MCF 10A (cell line): ENCODE data around the gene PET100. TPM values are rescaled to one million over a fixed set of nuclear protein-coding genes. Genes with fewer than 3 reads are reported as not detected.
A peak's percentile ranks its signal among the peaks of the same experiment; 100 is the strongest.

Experiments
- BruUV-seq: library from RNA; stranded (reverse); fragments of 400-500 nt; replicated peaks from 2 replicates; lab custom pipeline; 2021; lab: Mats Ljungman, UMichigan
- CTCF ChIA-PET: fragments of 300-600 bp; sonication (Branson Sonifier 250); formaldehyde crosslinking; extraction: SDS; loops from one replicate; lab custom pipeline; 2021; ENCODE audit warnings: antibody characterized with exemption, inconsistent platforms; lab: Yijun Ruan, JAX
- POLR2A ChIA-PET: fragments of 300-600, 350-650 bp; sonication (Branson Sonifier 250); formaldehyde crosslinking; extraction: SDS; loops from one replicate; lab custom pipeline; 2020; ENCODE audit warnings: antibody characterized with exemption, inconsistent platforms; lab: Yijun Ruan, JAX
- DNase-seq: peaks from one replicate; pipeline ENCODE4 v3.0.0-alpha.2; 2018; ENCODE audit not compliant: unreplicated experiment
- H3K27ac Mint-ChIP-seq: one replicate; pipeline ENCODE4 v1.8.0; 2022; ENCODE audit warnings: mild to moderate bottlenecking, low read depth, mixed read lengths; ENCODE audit not compliant: unreplicated experiment
- H3K27me3 Mint-ChIP-seq: one replicate; pipeline ENCODE4 v1.8.0; 2022; ENCODE audit warnings: mixed read lengths; ENCODE audit not compliant: insufficient read depth, unreplicated experiment
- H3K36me3 Mint-ChIP-seq: one replicate; pipeline ENCODE4 v1.8.0; 2022; ENCODE audit warnings: mild to moderate bottlenecking, moderate library complexity, mixed read lengths; ENCODE audit not compliant: insufficient read depth, unreplicated experiment
- H3K4me1 Mint-ChIP-seq: one replicate; pipeline ENCODE4 v1.8.0; 2022; ENCODE audit warnings: mixed read lengths; ENCODE audit not compliant: insufficient read depth, unreplicated experiment
- H3K4me3 Mint-ChIP-seq: one replicate; pipeline ENCODE4 v1.8.0; 2022; ENCODE audit warnings: mild to moderate bottlenecking, moderate library complexity, mixed read lengths; ENCODE audit not compliant: unreplicated experiment
- H3K9me3 Mint-ChIP-seq: one replicate; pipeline ENCODE4 v1.8.0; 2022; ENCODE audit warnings: mixed read lengths; ENCODE audit not compliant: unreplicated experiment
- intact Hi-C: fragments of 100-400 bp; cut with micrococcal nuclease; formaldehyde crosslinking; loops from 2 replicates; pipeline ENCODE4 v1.14.1; 2022
- total RNA-seq: library from RNA; stranded (reverse); gene quantifications from 2 replicates; pipeline ENCODE4 v1.2.3, GENCODE V29; 2022
- TF ChIP-seq, protein P1 (sequence below): fragments of 200-600 bp; IDR thresholded peaks from one replicate; pipeline ENCODE4 v1.8.0; 2022; ENCODE audit warnings: antibody characterized with exemption, mild to moderate bottlenecking; ENCODE audit not compliant: unreplicated experiment

Gene PET100
- total RNA-seq, 1 experiment from 2014 or later: 53.9 TPM

GRCh38 chr19:7647156-7647555 lies 17.6 kb downstream of the PET100 start:
- TF ChIP-seq, protein P1, sequence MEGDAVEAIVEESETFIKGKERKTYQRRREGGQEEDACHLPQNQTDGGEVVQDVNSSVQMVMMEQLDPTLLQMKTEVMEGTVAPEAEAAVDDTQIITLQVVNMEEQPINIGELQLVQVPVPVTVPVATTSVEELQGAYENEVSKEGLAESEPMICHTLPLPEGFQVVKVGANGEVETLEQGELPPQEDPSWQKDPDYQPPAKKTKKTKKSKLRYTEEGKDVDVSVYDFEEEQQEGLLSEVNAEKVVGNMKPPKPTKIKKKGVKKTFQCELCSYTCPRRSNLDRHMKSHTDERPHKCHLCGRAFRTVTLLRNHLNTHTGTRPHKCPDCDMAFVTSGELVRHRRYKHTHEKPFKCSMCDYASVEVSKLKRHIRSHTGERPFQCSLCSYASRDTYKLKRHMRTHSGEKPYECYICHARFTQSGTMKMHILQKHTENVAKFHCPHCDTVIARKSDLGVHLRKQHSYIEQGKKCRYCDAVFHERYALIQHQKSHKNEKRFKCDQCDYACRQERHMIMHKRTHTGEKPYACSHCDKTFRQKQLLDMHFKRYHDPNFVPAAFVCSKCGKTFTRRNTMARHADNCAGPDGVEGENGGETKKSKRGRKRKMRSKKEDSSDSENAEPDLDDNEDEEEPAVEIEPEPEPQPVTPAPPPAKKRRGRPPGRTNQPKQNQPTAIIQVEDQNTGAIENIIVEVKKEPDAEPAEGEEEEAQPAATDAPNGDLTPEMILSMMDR: no peak
- H3K27me3 Mint-ChIP-seq: no peaks in the 10 kb centered on the region
- H3K9me3 Mint-ChIP-seq: no peaks in the 10 kb centered on the region
- BruUV-seq: no TSS peak
- DNase-seq: no peak
- H3K36me3 Mint-ChIP-seq: peaks cover 20% of the 10 kb centered on the region
- no peak overlapping the region for H3K27ac Mint-ChIP-seq
- intact Hi-C loops: no loop called here
- H3K4me3 Mint-ChIP-seq: no peak overlapping the region
- POLR2A ChIA-PET: no interaction called here
- CTCF ChIA-PET: no interaction called here
- no peaks in the 10 kb centered on the region for H3K4me1 Mint-ChIP-seq

DNA sequence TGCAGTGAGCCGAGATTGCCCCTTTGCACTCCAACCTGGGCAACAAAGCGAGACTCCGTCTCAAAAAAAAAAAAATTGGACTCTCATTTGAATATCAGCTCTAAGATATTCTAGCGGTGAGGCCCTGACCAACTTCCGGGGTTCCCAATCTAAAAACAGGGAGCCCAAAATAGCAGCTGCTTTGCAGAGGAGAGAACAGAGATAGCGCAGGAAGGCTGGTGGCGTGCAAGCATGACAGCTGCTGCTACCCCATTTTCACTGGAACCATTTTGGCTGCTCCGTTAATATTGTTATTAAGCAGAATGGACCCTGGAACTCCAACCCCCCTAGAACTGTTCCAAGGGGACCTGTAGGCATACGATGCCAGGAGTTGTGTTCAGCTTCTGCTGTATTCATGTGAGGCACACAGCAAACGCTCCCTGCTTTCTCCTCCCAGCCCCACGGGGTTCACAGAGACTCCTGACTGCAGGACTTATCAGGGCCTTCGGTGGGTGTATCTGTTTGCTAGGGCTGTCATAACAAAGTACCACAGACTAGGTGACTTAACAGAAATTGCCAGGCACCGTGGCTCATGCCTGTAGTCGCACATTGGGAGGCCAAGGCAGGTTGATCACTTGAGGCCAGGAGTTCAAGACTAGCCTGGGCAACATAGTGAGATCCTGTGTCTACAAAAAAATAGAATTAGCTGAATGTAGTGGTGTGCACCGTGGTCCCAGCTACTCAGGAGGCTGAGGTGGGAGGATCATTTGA lies 18.8 kb downstream of the PET100 start:
- TSS peak; percentile 33 for BruUV-seq
- no peaks in the 10 kb centered on the region for H3K4me1 Mint-ChIP-seq
- H3K36me3 Mint-ChIP-seq: peaks cover 16% of the 10 kb centered on the region
- H3K27me3 Mint-ChIP-seq: no peaks in the 10 kb centered on the region
- ChIA-PET POLR2A (interaction anchor here (0.7 to 1.9 kb wide), 3 partner anchors 11 to 32 kb away, joined by 3 to 10 read pairs (median 3); partner anchors contain the start of genes STXBP2 and TRAPPC5), CTCF (interaction anchor here (0.6 to 0.7 kb wide), 3 partner anchors 75 to 152 kb away, joined by 3 read pairs; no protein-coding TSS in a partner anchor)
- intact Hi-C loops: no loop called here
- TF ChIP-seq, protein P1: no peak
- DNase-seq: no peak
- no peak overlapping the region for H3K27ac Mint-ChIP-seq
- no peaks in the 10 kb centered on the region for H3K9me3 Mint-ChIP-seq
- no peak overlapping the region for H3K4me3 Mint-ChIP-seq

DNA sequence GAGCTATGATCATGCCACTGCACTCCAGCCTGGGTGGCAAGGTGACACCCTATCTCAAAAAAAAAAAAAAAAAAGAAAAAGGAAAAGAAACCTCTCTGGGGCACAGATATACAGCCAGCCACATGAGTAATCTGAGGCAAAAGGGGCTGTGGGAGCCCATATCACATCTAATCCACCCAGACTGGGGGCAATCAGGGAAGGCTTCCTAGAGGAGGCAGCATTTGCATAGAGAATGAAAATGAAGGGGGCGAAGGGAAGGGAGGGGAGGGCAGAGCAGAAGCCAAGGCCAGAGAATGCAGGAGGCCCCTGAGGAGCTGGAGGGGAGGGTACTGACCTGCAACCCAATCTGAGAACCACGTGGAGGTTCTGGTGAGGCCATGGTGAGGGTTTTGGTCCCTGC lies 20.6 kb downstream of the PET100 start:
- H3K9me3 Mint-ChIP-seq: no peaks in the 10 kb centered on the region
- TF ChIP-seq, protein P1: no peak
- no peak for DNase-seq
- POLR2A ChIA-PET: interaction anchor here (0.6 to 1.2 kb wide), 2 partner anchors 20 to 72 kb away, joined by 3 read pairs; partner anchors contain the start of genes PET100 and XAB2
- H3K4me1 Mint-ChIP-seq: peaks cover 6% of the 10 kb centered on the region
- H3K36me3 Mint-ChIP-seq: peaks cover 15% of the 10 kb centered on the region
- intact Hi-C loops: no loop called here
- no TSS peak for BruUV-seq
- no peak overlapping the region for H3K27ac Mint-ChIP-seq
- CTCF ChIA-PET: interaction anchor here (0.6 to 2.7 kb wide), 5 partner anchors 9 to 47 kb away, joined by 3 to 11 read pairs (median 3); partner anchors contain the start of genes MCEMP1 and TRAPPC5
- no peak overlapping the region for H3K4me3 Mint-ChIP-seq
- H3K27me3 Mint-ChIP-seq: no peaks in the 10 kb centered on the region

DNA sequence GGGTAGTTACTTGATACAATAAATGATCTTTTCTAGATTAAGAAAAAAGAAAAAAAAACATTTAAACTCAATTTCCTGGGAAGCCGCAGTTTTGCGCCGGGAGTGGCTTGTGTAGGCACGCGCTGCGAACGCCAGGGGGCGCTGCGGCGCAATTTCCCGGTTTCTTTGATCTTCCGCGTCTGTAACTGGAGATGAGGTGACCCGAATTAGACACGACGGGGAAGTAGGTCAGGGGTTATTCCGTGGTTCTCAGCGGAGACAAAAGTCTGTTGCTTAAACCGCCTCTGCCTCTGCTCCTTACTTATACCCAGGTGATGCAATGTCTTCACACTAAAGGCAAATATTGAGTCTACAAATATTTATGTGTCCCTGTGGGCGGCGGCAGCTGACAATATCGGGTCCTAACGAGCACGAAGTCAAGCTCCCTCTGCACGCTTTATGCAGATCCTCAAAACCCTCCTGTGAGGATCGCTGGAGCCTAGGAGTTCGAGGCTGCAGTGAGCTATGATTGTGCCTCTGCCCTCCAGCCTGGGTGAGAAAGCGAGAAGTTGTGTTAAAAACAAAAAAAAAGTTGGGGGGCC lies 22.6 kb downstream of the PET100 start:
- H3K9me3 Mint-ChIP-seq: no peaks in the 10 kb centered on the region
- peaks cover 6% of the 10 kb centered on the region for H3K4me1 Mint-ChIP-seq
- H3K4me3 Mint-ChIP-seq: peak overlapping the region; percentile 66
- peaks cover 5% of the 10 kb centered on the region for H3K36me3 Mint-ChIP-seq
- TF ChIP-seq, protein P1: peak; percentile 91
- ChIA-PET POLR2A (interaction anchor here (1.1 kb wide), 1 partner anchor 22 kb away, joined by 4 read pairs; the partner anchor contains the start of genes PET100 and XAB2), CTCF (interaction anchor here (0.5 to 6.4 kb wide), 26 partner anchors 9 to 789 kb away, joined by 3 to 31 read pairs (median 4); partner anchors contain the start of genes RETN, STXBP2 and TRAPPC5)
- intact Hi-C loops: loop anchor here (1.0 kb wide), 2 partner anchors 28 to 147 kb away; partner anchors contain the start of gene TRAPPC5
- no peaks in the 10 kb centered on the region for H3K27me3 Mint-ChIP-seq
- no peak overlapping the region for H3K27ac Mint-ChIP-seq
- BruUV-seq: no TSS peak
- peak; percentile 94 for DNase-seq
